ENCODE measurements around the gene MYRIP.

MYRIP gene

GRCh38 chr3:39781632-39782031 lies 27.8 kb upstream of the MYRIP start:
- TF ChIP-seq REST (IDR thresholded peaks at IDR 0.05; ENCODE audit: insufficient read depth in 1 of 2, low read depth in 2 of 2, low read length in 2 of 2) (no peak), TAF1 (IDR thresholded peaks at IDR 0.05; ENCODE audit: borderline replicate concordance, insufficient read depth, low read length) (no peak), SIN3A (IDR thresholded peaks at IDR 0.05; ENCODE audit: borderline replicate concordance, insufficient read depth, low read length) (no peak), POLR2AphosphoS5 (IDR thresholded peaks at IDR 0.05; ENCODE audit: low read depth, low read length) (no peak), FOXP2 (optimal IDR thresholded peaks at IDR 0.05; ENCODE audit: borderline replicate concordance, extremely low read depth, extremely low read length, insufficient read depth) (no peak)

GRCh38 chr3:39783680-39784079 lies 25.7 kb upstream of the MYRIP start:
- TF ChIP-seq FOXP2 (optimal IDR thresholded peaks at IDR 0.05; ENCODE audit: borderline replicate concordance, extremely low read depth, extremely low read length, insufficient read depth) = no peak

GRCh38 chr3:39784922-39785321 lies 24.5 kb upstream of the MYRIP start:
- TF ChIP-seq TAF1 (IDR thresholded peaks at IDR 0.05; ENCODE audit: borderline replicate concordance, insufficient read depth, low read length) (no peak), POLR2AphosphoS5 (IDR thresholded peaks at IDR 0.05; ENCODE audit: low read depth, low read length) (no peak), SIN3A (IDR thresholded peaks at IDR 0.05; ENCODE audit: borderline replicate concordance, insufficient read depth, low read length) (no peak), REST (IDR thresholded peaks at IDR 0.05; ENCODE audit: insufficient read depth in 1 of 2, low read depth in 2 of 2, low read length in 2 of 2) (no peak), FOXP2 (optimal IDR thresholded peaks at IDR 0.05; ENCODE audit: borderline replicate concordance, extremely low read depth, extremely low read length, insufficient read depth) (no peak)

- TF ChIP-seq TAF1 (IDR thresholded peaks at IDR 0.05; ENCODE audit: borderline replicate concordance, insufficient read depth, low read length) = no peak
- no peak for TF ChIP-seq POLR2AphosphoS5 (IDR thresholded peaks at IDR 0.05; ENCODE audit: low read depth, low read length)
- TF ChIP-seq REST (IDR thresholded peaks at IDR 0.05; ENCODE audit: insufficient read depth in 1 of 2, low read depth in 2 of 2, low read length in 2 of 2) = no peak
- no peak for TF ChIP-seq SIN3A (IDR thresholded peaks at IDR 0.05; ENCODE audit: borderline replicate concordance, insufficient read depth, low read length)
- no peak for TF ChIP-seq FOXP2 (optimal IDR thresholded peaks at IDR 0.05; ENCODE audit: borderline replicate concordance, extremely low read depth, extremely low read length, insufficient read depth)
Measured at GRCh38 chr3:39788128-39788883, 21.1 kb upstream of the MYRIP start.

- TF ChIP-seq FOXP2 (optimal IDR thresholded peaks at IDR 0.05; ENCODE audit: borderline replicate concordance, extremely low read depth, extremely low read length, insufficient read depth) (no peak), REST (IDR thresholded peaks at IDR 0.05; ENCODE audit: insufficient read depth in 1 of 2, low read depth in 2 of 2, low read length in 2 of 2) (no peak), POLR2AphosphoS5 (IDR thresholded peaks at IDR 0.05; ENCODE audit: low read depth, low read length) (no peak), TAF1 (IDR thresholded peaks at IDR 0.05; ENCODE audit: borderline replicate concordance, insufficient read depth, low read length) (no peak), SIN3A (IDR thresholded peaks at IDR 0.05; ENCODE audit: borderline replicate concordance, insufficient read depth, low read length) (no peak)
Measured at GRCh38 chr3:39791603-39792002, 17.8 kb upstream of the MYRIP start.

Data from PFSK-1 (cell line).